Lower lobe of right lung (tissue), 2 donors: ENCODE results near the gene PYY. TPM values are rescaled to one million over a fixed set of nuclear protein-coding genes. Genes with fewer than 3 reads are reported as not detected.

Source experiments
- ATAC-seq, 2 donors: fragments of 200-7000 bp; cut with Tn5 transposase; one replicate each; pipeline ENCODE4 v1.9.1; 2020 to 2022; ENCODE audit warnings: mild to moderate bottlenecking in 2 of 2, moderate library complexity in 2 of 2
- DNase-seq: peaks from one replicate; pipeline ENCODE4 v3.0.0-alpha.2; 2020
- H3K27ac ChIP-seq: fragments of 200-600 bp; one replicate; pipeline ENCODE4 v1.8.0; 2022
- H3K27me3 ChIP-seq: fragments of 200-600 bp; one replicate; pipeline ENCODE4 v1.8.0; 2022; ENCODE audit warnings: low read depth
- H3K36me3 ChIP-seq: fragments of 200-600 bp; one replicate; pipeline ENCODE4 v1.8.0; 2022; ENCODE audit warnings: mild to moderate bottlenecking
- H3K4me1 ChIP-seq: fragments of 200-600 bp; one replicate; pipeline ENCODE4 v1.8.0; 2022
- H3K4me3 ChIP-seq: fragments of 200-600 bp; one replicate; pipeline ENCODE4 v1.8.0; 2022; ENCODE audit warnings: mild to moderate bottlenecking
- H3K9me3 ChIP-seq: fragments of 200-600 bp; one replicate; pipeline ENCODE4 v1.8.0; 2022
- intact Hi-C: fragments of 100-400 bp; cut with DNase I; formaldehyde crosslinking; loops from one replicate; pipeline ENCODE4 v1.11.0; 2022
- total RNA-seq: library from RNA; stranded (reverse); fragmentation: NEBNext Ultra II Directional; extraction: Animal tissue kit (Norgen Biotek cat#: 25700); gene quantifications from one replicate; pipeline ENCODE4 v1.2.1, GENCODE V29; 2021
- TF ChIP-seq, protein P1 (sequence below): fragments of 200-600 bp; IDR thresholded peaks from one replicate; pipeline ENCODE4 v1.8.0; 2022; ENCODE audit warnings: antibody characterized with exemption, mild to moderate bottlenecking
- donor health status: DM: no; HTN: yes; CAD: no; lungs with severe emphysema.

PYY gene
- total RNA-seq, 1 donor from 2014 or later, result not detected

DNA sequence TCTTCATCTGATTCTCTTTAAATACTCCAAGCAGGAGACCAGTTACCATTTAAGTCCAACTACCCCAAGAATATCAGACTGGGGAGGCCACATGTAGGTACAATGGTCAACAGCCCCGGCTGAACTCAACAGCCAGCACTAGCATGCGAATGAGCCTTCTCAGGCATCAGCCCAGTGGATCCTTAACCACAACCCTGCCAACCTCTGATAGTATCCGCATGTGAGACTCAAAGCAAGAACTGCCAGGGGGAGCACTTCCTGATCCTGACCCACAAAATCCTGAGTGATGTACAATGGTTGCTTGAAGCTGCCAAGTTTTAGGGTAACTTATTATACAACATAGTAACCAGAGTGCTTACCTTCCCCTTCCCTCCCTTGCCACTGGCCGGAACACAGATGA, 4.0 kb downstream of the PYY start:
- Histone ChIP-seq H3K4me1 (peaks cover 10% of the 10 kb centered on the region), H3K4me3 (no peak overlapping the region), H3K27ac (no peak overlapping the region), H3K9me3 (no peaks in the 10 kb centered on the region), H3K36me3 (no peaks in the 10 kb centered on the region), H3K27me3 (peaks cover 44% of the 10 kb centered on the region)
- no peak for DNase-seq
- TF ChIP-seq, protein P1, sequence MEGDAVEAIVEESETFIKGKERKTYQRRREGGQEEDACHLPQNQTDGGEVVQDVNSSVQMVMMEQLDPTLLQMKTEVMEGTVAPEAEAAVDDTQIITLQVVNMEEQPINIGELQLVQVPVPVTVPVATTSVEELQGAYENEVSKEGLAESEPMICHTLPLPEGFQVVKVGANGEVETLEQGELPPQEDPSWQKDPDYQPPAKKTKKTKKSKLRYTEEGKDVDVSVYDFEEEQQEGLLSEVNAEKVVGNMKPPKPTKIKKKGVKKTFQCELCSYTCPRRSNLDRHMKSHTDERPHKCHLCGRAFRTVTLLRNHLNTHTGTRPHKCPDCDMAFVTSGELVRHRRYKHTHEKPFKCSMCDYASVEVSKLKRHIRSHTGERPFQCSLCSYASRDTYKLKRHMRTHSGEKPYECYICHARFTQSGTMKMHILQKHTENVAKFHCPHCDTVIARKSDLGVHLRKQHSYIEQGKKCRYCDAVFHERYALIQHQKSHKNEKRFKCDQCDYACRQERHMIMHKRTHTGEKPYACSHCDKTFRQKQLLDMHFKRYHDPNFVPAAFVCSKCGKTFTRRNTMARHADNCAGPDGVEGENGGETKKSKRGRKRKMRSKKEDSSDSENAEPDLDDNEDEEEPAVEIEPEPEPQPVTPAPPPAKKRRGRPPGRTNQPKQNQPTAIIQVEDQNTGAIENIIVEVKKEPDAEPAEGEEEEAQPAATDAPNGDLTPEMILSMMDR, result no peak
- no peak for ATAC-seq
- intact Hi-C loops, result loop anchor here (10.0 kb wide), 1 partner anchor 95 kb away; no protein-coding TSS in a partner anchor

DNA sequence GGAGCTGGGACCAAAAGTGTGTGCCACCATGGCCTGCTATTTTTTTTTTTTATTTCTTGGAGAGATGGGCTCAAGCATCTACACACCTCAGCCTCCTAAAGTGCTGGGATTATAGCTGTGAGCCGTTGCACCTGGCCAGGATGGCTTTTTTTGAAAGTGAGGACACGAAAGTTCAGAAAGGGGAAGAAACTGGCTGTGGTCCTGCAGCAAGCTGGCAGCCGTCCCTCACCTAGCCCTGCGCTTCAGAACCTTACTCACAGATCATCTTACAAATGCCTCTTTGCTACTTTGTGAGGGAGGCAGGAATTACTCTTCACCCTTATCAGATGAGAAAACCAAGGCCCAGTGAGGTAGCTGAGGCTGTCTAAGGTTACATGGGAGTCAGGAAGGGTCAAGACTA, 7.0 kb downstream of the PYY start:
- Histone ChIP-seq H3K9me3 (no peaks in the 10 kb centered on the region), H3K36me3 (no peaks in the 10 kb centered on the region), H3K4me3 (no peak overlapping the region), H3K27me3 (peaks cover 19% of the 10 kb centered on the region), H3K4me1 (no peaks in the 10 kb centered on the region), H3K27ac (no peak overlapping the region)
- TF ChIP-seq, protein P1, result no peak
- DNase-seq (no peak), ATAC-seq (no peak)
- intact Hi-C loops, result loop anchor here (10.0 kb wide), 1 partner anchor 98 kb away; no protein-coding TSS in a partner anchor

DNA sequence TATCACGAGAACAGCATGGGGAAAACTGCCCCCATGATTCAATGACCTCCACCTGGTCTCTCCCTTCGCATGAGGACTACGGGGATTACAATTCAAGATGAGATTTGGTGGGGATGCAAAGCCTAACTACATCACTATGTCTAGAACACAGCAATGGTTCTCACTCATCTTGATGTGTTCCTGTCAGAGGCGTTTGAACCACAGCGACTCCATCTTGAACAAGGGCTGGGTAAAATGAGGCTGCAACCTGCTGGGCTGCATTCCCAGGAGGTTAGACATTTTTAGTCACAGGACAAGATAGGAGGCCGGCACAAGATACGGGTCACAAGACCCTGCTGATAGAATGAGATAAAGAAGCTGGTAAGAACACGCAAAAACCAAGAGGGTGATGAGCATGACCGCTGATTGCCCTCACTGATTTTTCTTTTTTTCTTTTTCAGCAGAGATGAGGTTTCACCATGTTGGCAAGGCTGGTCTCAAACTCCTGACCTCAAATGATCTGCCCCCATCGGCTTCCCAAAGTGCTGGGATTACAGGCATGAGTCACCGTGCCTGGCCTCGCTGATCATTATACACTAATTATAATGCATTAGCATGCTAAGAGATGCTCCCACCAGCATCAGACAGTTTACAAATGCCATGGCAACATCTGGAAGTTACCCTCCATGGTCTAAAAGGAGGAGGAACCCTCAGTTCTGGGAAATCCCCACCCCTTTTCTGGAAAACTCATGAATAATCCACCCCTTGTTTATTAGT, 8.5 kb downstream of the PYY start:
- H3K9me3 ChIP-seq, result no peaks in the 10 kb centered on the region
- no peaks in the 10 kb centered on the region for H3K4me1 ChIP-seq
- TF ChIP-seq, protein P1, result no peak
- no peaks in the 10 kb centered on the region for H3K36me3 ChIP-seq
- H3K27me3 ChIP-seq, result peaks cover 6% of the 10 kb centered on the region
- no peak overlapping the region for H3K27ac ChIP-seq
- intact Hi-C loops, result loop anchor here (10.0 kb wide), 1 partner anchor 100 kb away; no protein-coding TSS in a partner anchor
- no peak overlapping the region for H3K4me3 ChIP-seq
- ATAC-seq (no peak), DNase-seq (no peak)

DNA sequence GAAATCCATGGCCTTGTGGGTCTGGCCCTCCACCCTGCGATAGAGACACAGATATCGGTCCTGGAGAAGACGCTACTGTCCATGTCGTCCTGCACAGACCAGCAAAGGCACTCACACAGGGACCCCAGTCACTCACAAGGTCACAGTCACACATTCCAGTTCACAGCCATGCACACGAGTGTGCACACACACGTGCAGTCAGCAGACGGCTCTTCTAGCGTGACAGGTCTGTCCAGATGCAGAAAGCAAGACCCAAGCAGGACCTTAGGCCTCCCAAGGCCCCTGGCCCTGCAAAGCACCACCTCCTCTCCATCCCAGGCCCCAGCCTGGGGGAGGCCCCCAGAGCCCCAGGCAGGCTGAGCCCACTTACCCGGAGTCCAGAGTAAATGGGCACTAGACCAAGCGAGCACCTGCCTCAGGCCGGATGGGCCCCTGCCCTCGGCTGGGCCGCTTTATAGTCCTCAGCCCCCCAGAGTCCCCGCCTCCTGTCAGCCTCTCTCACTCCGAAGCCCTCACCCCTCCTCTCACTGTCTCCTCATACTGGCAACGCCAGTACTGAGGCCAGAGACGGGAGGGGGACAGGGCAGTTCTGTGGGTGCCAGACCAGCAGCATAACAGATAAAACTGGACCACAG, 11.6 kb downstream of the PYY start, which contains the start of gene PPY:
Gene PPY (minus strand): TSS at position 426 of the 635 bp plus-strand sequence. CDS start 822 bp downstream, outside the sequence.
- Histone ChIP-seq H3K27me3 (peaks cover 19% of the 10 kb centered on the region), H3K4me1 (peaks cover 4% of the 10 kb centered on the region), H3K27ac (no peak within 1 kb of the TSS), H3K4me3 (no peak within 1 kb of the TSS), H3K36me3 (no peaks in the 10 kb centered on the region), H3K9me3 (no peaks in the 10 kb centered on the region)
- ATAC-seq, result no peak
- DNase-seq, result no peak
- TF ChIP-seq, protein P1, result no peak
- intact Hi-C loops, result loop anchor here (10.0 kb wide), 1 partner anchor 103 kb away; no protein-coding TSS in a partner anchor

DNA sequence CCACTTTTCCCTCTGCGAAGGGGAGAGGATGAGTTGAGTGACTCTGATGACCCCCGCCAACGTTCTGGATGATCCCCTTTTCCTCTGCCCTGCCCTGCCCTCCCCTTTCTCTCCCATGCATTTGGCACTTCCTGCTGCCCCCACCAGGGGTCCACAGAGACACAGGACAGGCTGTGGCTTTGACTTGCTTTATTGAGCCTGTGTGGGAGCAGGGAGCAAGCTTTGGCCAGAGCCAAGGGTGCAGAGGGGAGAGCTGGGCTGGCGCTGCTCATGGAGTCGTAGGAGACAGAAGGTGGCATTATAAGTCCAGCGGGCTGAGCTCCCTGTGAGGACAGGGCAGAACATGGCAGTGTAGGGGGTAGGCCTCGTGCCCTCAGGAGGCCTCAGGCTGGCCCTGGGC, 13.1 kb downstream of the PYY start:
- Histone ChIP-seq H3K9me3 (no peaks in the 10 kb centered on the region), H3K4me1 (peaks cover 4% of the 10 kb centered on the region), H3K36me3 (no peaks in the 10 kb centered on the region), H3K27ac (no peak overlapping the region), H3K4me3 (no peak overlapping the region), H3K27me3 (peaks cover 23% of the 10 kb centered on the region)
- ATAC-seq (no peak), DNase-seq (no peak)
- TF ChIP-seq, protein P1, result no peak
- intact Hi-C loops, result loop anchor here (10.0 kb wide), 1 partner anchor 104 kb away; no protein-coding TSS in a partner anchor
